OCI-LY1 (cell line): ENCODE results near the gene COG6.

Source experiments
- CTCF ChIP-seq: fragments of 200-600 bp; sonication (generic), shearing (Covaris generic); IDR thresholded peaks from 2 replicates; pipeline ENCODE4 v1.5.1; 2017; ENCODE audit warnings: mild to moderate bottlenecking, antibody characterized with exemption, low read length, moderate library complexity, mixed read lengths
- EZH2 ChIP-seq: fragments of 200-600 bp; sonication (generic), shearing (Covaris generic); IDR thresholded peaks from 2 replicates; pipeline ENCODE4 v1.8.0; 2017; ENCODE audit warnings: borderline replicate concordance, mixed run types, mild to moderate bottlenecking, antibody characterized with exemption, low read length, moderate library complexity, mixed read lengths

GRCh38 chr13:39789451-39789850 is 134.0 kb downstream of the COG6 start:
- TF ChIP-seq CTCF = no peak
- no peak for TF ChIP-seq EZH2
